ENCODE results near the gene RBPJL.

Gene RBPJL

GRCh38 chr20:45359406-45360148, 52.9 kb downstream of the RBPJL start:
- TF ChIP-seq ARNTL (CRISPR knock-in tag; IDR thresholded peaks at IDR 0.05; ENCODE audit: borderline replicate concordance, low read depth) (no peak), ISL1 (CRISPR knock-in tag; IDR thresholded peaks at IDR 0.05) (no peak), TCF4 (CRISPR knock-in tag; IDR thresholded peaks at IDR 0.05; ENCODE audit: borderline replicate concordance) (no peak), PATZ1 (CRISPR knock-in tag; IDR thresholded peaks at IDR 0.05; ENCODE audit: borderline replicate concordance) (no peak), ZNF8 (CRISPR knock-in tag; IDR thresholded peaks at IDR 0.05) (no peak), CSDC2 (CRISPR knock-in tag; IDR thresholded peaks at IDR 0.05) (no peak), RARB (CRISPR knock-in tag; IDR thresholded peaks at IDR 0.05) (no peak), ZFP3 (CRISPR knock-in tag; IDR thresholded peaks at IDR 0.05) (no peak), CREB5 (CRISPR knock-in tag; IDR thresholded peaks at IDR 0.05; ENCODE audit: low read depth) (no peak), BACH2 (CRISPR knock-in tag; IDR thresholded peaks at IDR 0.05; ENCODE audit: borderline replicate concordance) (no peak), ZNF70 (CRISPR knock-in tag; IDR thresholded peaks at IDR 0.05) (no peak), OSR1 (CRISPR knock-in tag; IDR thresholded peaks at IDR 0.05) (no peak), CSRNP3 (CRISPR knock-in tag; IDR thresholded peaks at IDR 0.05) (no peak), GLIS3 (CRISPR knock-in tag; IDR thresholded peaks at IDR 0.05) (no peak)
- ATAC-seq: no peak

GRCh38 chr20:45361793-45362192, 55.2 kb downstream of the RBPJL start:
- no peak for TF ChIP-seq RARB (CRISPR knock-in tag; IDR thresholded peaks at IDR 0.05)
- no peak for ATAC-seq

GRCh38 chr20:45362804-45363610, 56.4 kb downstream of the RBPJL start, which contains the start of gene SYS1:
Gene SYS1, plus strand, starts transcription at chr20:45363156. Its CDS starts 376 bp downstream, at chr20:45363532.
- TF ChIP-seq ZNF8 (CRISPR knock-in tag; IDR thresholded peaks at IDR 0.05): no peak
- TF ChIP-seq CSRNP3 (CRISPR knock-in tag; IDR thresholded peaks at IDR 0.05): no peak
- no peak for TF ChIP-seq RARB (CRISPR knock-in tag; IDR thresholded peaks at IDR 0.05)
- peak; percentile 88 for TF ChIP-seq ZFP3 (CRISPR knock-in tag; IDR thresholded peaks at IDR 0.05)
- no peak for TF ChIP-seq SNAI2 (CRISPR knock-in tag; IDR thresholded peaks at IDR 0.05)
- no peak for TF ChIP-seq POU6F1 (CRISPR knock-in tag; IDR thresholded peaks at IDR 0.05; ENCODE audit: borderline replicate concordance, low read depth)
- TF ChIP-seq ESRRG (CRISPR knock-in tag; IDR thresholded peaks at IDR 0.05): no peak
- peak; percentile 93 for ATAC-seq

All from SK-N-SH treated with all-trans-retinoic acid at 6 μM for 48 hours (cell line).